Keratinocyte (primary cell): ENCODE data around the gene ERC2. TPM values are rescaled to one million over a fixed set of nuclear protein-coding genes. Genes with fewer than 3 reads are reported as not detected.

Experiments used
- DNase-seq: peaks from one replicate; pipeline ENCODE4 v3.0.0-alpha.2; 2011; ENCODE audit warnings: low read depth, missing footprints, low spot score
- FAIRE-seq: peaks from 2 replicates; lab custom pipeline; 2011; peaks lifted over from hg19 to GRCh38; lab: Jason Lieb, UNC
- H2AFZ ChIP-seq: 2 replicates; pipeline ENCODE4 v1.6.0; 2012; ENCODE audit warnings: low read length, control low read depth, inconsistent platforms; ENCODE audit not compliant: control insufficient read depth
- H3K27ac ChIP-seq: 2 replicates; pipeline ENCODE4 v1.5.1; 2011; ENCODE audit warnings: low read length; ENCODE audit not compliant: control insufficient read depth, insufficient read depth
- H3K27me3 ChIP-seq: 3 replicates; pipeline ENCODE4 v1.6.0; 2011; ENCODE audit warnings: low read length; ENCODE audit not compliant: control insufficient read depth, insufficient read depth; ENCODE audit errors: extremely low read depth
- H3K36me3 ChIP-seq, 2 experiments: 2 replicates in 1 of 2; 3 replicates in 1 of 2; pipeline ENCODE4 v1.5.1; 2011; ENCODE audit warnings: low read length in 2 of 2, mild to moderate bottlenecking in 1 of 2; ENCODE audit not compliant: control insufficient read depth in 2 of 2, insufficient read depth in 2 of 2; ENCODE audit errors: extremely low read depth in 1 of 2
- H3K4me1 ChIP-seq: 3 replicates; pipeline ENCODE4 v1.5.1; 2011; ENCODE audit warnings: low read length; ENCODE audit not compliant: control insufficient read depth, insufficient read depth; ENCODE audit errors: extremely low read depth
- H3K4me2 ChIP-seq: 3 replicates; pipeline ENCODE4 v1.6.0; 2011; ENCODE audit warnings: low read depth, low read length; ENCODE audit not compliant: control insufficient read depth, insufficient read depth; ENCODE audit errors: extremely low read depth
- H3K4me3 ChIP-seq, 3 experiments: fragments of 200-600 bp in 1 of 3; sonication (generic) in 1 of 3; 2 replicates in 2 of 3; 3 replicates in 1 of 3; pipeline ENCODE4 v1.5.1; 2011 to 2016; ENCODE audit warnings: low read length in 3 of 3, mild to moderate bottlenecking in 3 of 3, control low read depth in 2 of 3, inconsistent platforms in 1 of 3, low read depth in 1 of 3, mixed read lengths in 1 of 3, mixed run types in 1 of 3, moderate library complexity in 1 of 3; ENCODE audit not compliant: control insufficient read depth in 2 of 3, insufficient read depth in 2 of 3; ENCODE audit errors: extremely low read depth in 1 of 3
- H3K79me2 ChIP-seq: 2 replicates; pipeline ENCODE4 v1.6.0; 2012; ENCODE audit warnings: low read length; ENCODE audit not compliant: control insufficient read depth, insufficient read depth
- H3K9ac ChIP-seq: 3 replicates; pipeline ENCODE4 v1.6.0; 2011; ENCODE audit warnings: low read length; ENCODE audit not compliant: control insufficient read depth, insufficient read depth; ENCODE audit errors: extremely low read depth
- H3K9me1 ChIP-seq: 3 replicates; pipeline ENCODE4 v1.6.0; 2011; ENCODE audit warnings: low read length; ENCODE audit not compliant: control insufficient read depth, insufficient read depth; ENCODE audit errors: extremely low read depth
- H3K9me3 ChIP-seq: 2 replicates; pipeline ENCODE4 v1.5.1; 2012; ENCODE audit warnings: low read depth, low read length; ENCODE audit not compliant: control insufficient read depth
- H4K20me1 ChIP-seq: 3 replicates; pipeline ENCODE4 v1.6.0; 2011; ENCODE audit warnings: low read length; ENCODE audit not compliant: control insufficient read depth, insufficient read depth; ENCODE audit errors: extremely low read depth
- CTCF ChIP-seq, 3 experiments: IDR thresholded peaks in 1 of 3; conservative IDR thresholded peaks in 1 of 3; optimal IDR thresholded peaks in 1 of 3; 2 replicates in 2 of 3; 3 replicates in 1 of 3; pipeline versions ENCODE3 to v1.5.1; 2011; ENCODE audit warnings: low read length in 3 of 3, mild to moderate bottlenecking in 3 of 3, moderate library complexity in 2 of 3, control low read depth in 1 of 3, inconsistent platforms in 1 of 3; ENCODE audit not compliant: insufficient read depth in 2 of 3; ENCODE audit errors: extremely low read depth in 1 of 3
- EZH2 ChIP-seq: IDR thresholded peaks from one replicate; pipeline ENCODE4 v1.6.1; 2012; ENCODE audit warnings: inconsistent platforms, mild to moderate bottlenecking, low read length, moderate library complexity
- dilution Hi-C: fragments of 300-500 bp; cut with MboI; formaldehyde crosslinking; loops from one replicate; pipeline ENCODE4 v1.7.0; 2020; ENCODE audit warnings: low sequenced_read_pairs; ENCODE audit not compliant: extremely low pct_ligation_motif_present
- polyA plus RNA-seq, 5 experiments: library from polyadenylated mRNA; depleted of rRNA in 3 of 5; stranded (reverse) in 3 of 5; stranded (forward) in 1 of 5; unstranded in 1 of 5; fragments of >200 nt; gene quantifications; 1 replicate in 1 of 5; 2 replicates in 3 of 5; 3 replicates in 1 of 5; pipeline versions ENCODE4 v1.2.1 to v1.2.3, GENCODE V29; 2011 to 2012; ENCODE audit warnings: missing spikeins in 2 of 5, low read depth in 1 of 5, low replicate concordance in 1 of 5

The ERC2 gene
- polyA plus RNA-seq, 1 donor (not counting 4 experiments of a cell fraction or from before 2014, with no cell fraction given), result 0.08 TPM

GRCh38 chr3:55583475-55583874 lies 884.8 kb downstream of the ERC2 start:
- no peaks in the 10 kb centered on the region for H3K9me1 ChIP-seq
- H3K27me3 ChIP-seq, result no peaks in the 10 kb centered on the region
- FAIRE-seq (no peak), DNase-seq (no peak)
- dilution Hi-C loops, result no loop called here
- H3K4me1 ChIP-seq, result peaks cover 12% of the 10 kb centered on the region
- no peaks in the 10 kb centered on the region for H4K20me1 ChIP-seq
- no peaks in the 10 kb centered on the region for H3K36me3 ChIP-seq
- no peaks in the 10 kb centered on the region for H3K79me2 ChIP-seq
- TF ChIP-seq CTCF (optimal IDR thresholded peaks at IDR 0.05 in 1 of 3, IDR thresholded peaks at IDR 0.05 in 1 of 3, conservative IDR thresholded peaks at IDR 0.05 in 1 of 3; ENCODE audit: extremely low read depth in 1 of 3, insufficient read depth in 2 of 3, low read length in 3 of 3) (no peak), EZH2 (no peak)
- H3K9me3 ChIP-seq, result peaks cover 2% of the 10 kb centered on the region
- H3K4me3 ChIP-seq, result no peak overlapping the region
- no peak overlapping the region for H2AFZ ChIP-seq
- no peak overlapping the region for H3K4me2 ChIP-seq
- no peak overlapping the region for H3K27ac ChIP-seq
- H3K9ac ChIP-seq, result no peak overlapping the region

- no peaks in the 10 kb centered on the region for H4K20me1 ChIP-seq
- no peak overlapping the region for H3K27ac ChIP-seq
- no peak overlapping the region for H3K9ac ChIP-seq
- FAIRE-seq (peak; percentile 92), DNase-seq (no peak)
- TF ChIP-seq CTCF (optimal IDR thresholded peaks at IDR 0.05 in 1 of 3, IDR thresholded peaks at IDR 0.05 in 1 of 3, conservative IDR thresholded peaks at IDR 0.05 in 1 of 3; ENCODE audit: extremely low read depth in 1 of 3, insufficient read depth in 2 of 3, low read length in 3 of 3) (no peak), EZH2 (no peak)
- no peaks in the 10 kb centered on the region for H3K36me3 ChIP-seq
- H3K9me1 ChIP-seq, result no peaks in the 10 kb centered on the region
- H3K79me2 ChIP-seq, result no peaks in the 10 kb centered on the region
- H3K9me3 ChIP-seq, result peaks cover 2% of the 10 kb centered on the region
- peak overlapping the region in 1 of 3 experiments; percentile 27 for H3K4me3 ChIP-seq
- peak overlapping the region; percentile 58 for H2AFZ ChIP-seq
- H3K27me3 ChIP-seq, result no peaks in the 10 kb centered on the region
- peaks cover 12% of the 10 kb centered on the region for H3K4me1 ChIP-seq
- dilution Hi-C loops, result no loop called here
- peak overlapping the region; percentile 67 for H3K4me2 ChIP-seq
Observed at GRCh38 chr3:55579496-55579895, 888.8 kb downstream of the ERC2 start.
